ENCODE measurements around the gene TUBGCP4. TPM values are rescaled to one million over a fixed set of nuclear protein-coding genes. Genes with fewer than 3 reads are reported as not detected.
A peak's percentile ranks its signal among the peaks of the same experiment; 100 is the strongest.

The TUBGCP4 gene
- polyA plus RNA-seq, 3 donors = 4.7 to 7.6 (median 6.1) TPM

DNA sequence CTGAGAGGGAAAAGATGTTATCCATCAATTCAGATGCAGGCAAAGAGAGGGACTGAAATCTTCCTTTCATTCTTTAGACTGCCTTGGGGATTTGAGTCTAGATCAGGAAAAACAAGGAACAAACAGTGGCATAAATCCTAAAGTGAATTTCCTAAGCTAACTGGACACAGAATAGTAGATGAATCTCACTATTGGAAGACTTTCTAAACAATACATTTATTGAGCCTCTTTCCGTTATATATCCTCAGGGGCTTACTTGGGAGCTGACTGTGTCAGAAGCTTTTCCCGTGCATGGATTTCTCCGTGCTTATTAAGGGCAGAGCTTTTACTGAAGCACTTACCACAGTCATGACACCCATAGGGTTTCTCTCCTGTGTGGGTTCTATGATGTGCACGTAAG, 10.1 kb upstream of the TUBGCP4 start:
- Histone ChIP-seq H3K27me3 (ENCODE audit: control insufficient read depth in 2 of 2, insufficient read depth in 2 of 2, low read length in 2 of 2) (no peaks in the 10 kb centered on the region), H3K27ac (ENCODE audit: low read depth in 1 of 2, low read length in 2 of 2) (no peak overlapping the region), H3K4me1 (ENCODE audit: control insufficient read depth in 1 of 2, insufficient read depth in 2 of 2, low read length in 2 of 2) (no peaks in the 10 kb centered on the region), H3K4me3 (replicated peaks in 1 of 3; ENCODE audit: low read depth in 2 of 3, low read length in 3 of 3) (peak overlapping the region in 1 of 3 experiments; percentile 40), H3K79me2 (ENCODE audit: insufficient read depth, low read length) (peaks cover 5% of the 10 kb centered on the region), H3K9ac (ENCODE audit: insufficient read depth, low read length, poor library complexity, severe bottlenecking) (no peak overlapping the region), H3K4me2 (replicated peaks; ENCODE audit: extremely low read depth, low read length, poor library complexity, severe bottlenecking) (no peak overlapping the region), H3K36me3 (replicated peaks in 1 of 2; ENCODE audit: control insufficient read depth in 1 of 2, insufficient read depth in 2 of 2, low read length in 2 of 2) (peaks cover 40 to 63% of the 10 kb centered on the region in 2 donors), H3K9me3 (replicated peaks in 1 of 2; ENCODE audit: control insufficient read depth in 1 of 2, insufficient read depth in 1 of 2, low read length in 2 of 2) (peaks cover 28 to 46% of the 10 kb centered on the region in 2 donors), H2AFZ (ENCODE audit: insufficient read depth, low read depth, low read length, poor library complexity, severe bottlenecking) (no peak overlapping the region), H4K20me1 (ENCODE audit: insufficient read depth, low read length) (no peaks in the 10 kb centered on the region)
- H3K36me3 Mint-ChIP-seq = peaks cover 51 to 72% of the 10 kb centered on the region in 2 donors
- 67% methylated on average over 3 of the region's 4 CpGs for WGBS (ENCODE audit: insufficient coverage)
- intact Hi-C loops (cut with micrococcal nuclease) = no loop called here
- no peaks in the 10 kb centered on the region for H3K27me3 Mint-ChIP-seq (ENCODE audit: low read depth in 3 of 3)
- TF ChIP-seq, protein P1, sequence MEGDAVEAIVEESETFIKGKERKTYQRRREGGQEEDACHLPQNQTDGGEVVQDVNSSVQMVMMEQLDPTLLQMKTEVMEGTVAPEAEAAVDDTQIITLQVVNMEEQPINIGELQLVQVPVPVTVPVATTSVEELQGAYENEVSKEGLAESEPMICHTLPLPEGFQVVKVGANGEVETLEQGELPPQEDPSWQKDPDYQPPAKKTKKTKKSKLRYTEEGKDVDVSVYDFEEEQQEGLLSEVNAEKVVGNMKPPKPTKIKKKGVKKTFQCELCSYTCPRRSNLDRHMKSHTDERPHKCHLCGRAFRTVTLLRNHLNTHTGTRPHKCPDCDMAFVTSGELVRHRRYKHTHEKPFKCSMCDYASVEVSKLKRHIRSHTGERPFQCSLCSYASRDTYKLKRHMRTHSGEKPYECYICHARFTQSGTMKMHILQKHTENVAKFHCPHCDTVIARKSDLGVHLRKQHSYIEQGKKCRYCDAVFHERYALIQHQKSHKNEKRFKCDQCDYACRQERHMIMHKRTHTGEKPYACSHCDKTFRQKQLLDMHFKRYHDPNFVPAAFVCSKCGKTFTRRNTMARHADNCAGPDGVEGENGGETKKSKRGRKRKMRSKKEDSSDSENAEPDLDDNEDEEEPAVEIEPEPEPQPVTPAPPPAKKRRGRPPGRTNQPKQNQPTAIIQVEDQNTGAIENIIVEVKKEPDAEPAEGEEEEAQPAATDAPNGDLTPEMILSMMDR (IDR thresholded peaks at IDR 0.05) = no peak
- H3K27ac Mint-ChIP-seq = no peak overlapping the region
- H3K9me3 Mint-ChIP-seq = peaks cover 25 to 52% (median 44%) of the 10 kb centered on the region in 7 donors
- H3K4me3 Mint-ChIP-seq = no peak overlapping the region
- no peak for DNase-seq
- peaks cover 19% of the 10 kb centered on the region for H3K4me1 Mint-ChIP-seq

- Histone ChIP-seq H3K4me2 (replicated peaks; ENCODE audit: extremely low read depth, low read length, poor library complexity, severe bottlenecking) (no peak overlapping the region), H3K9me3 (replicated peaks in 1 of 2; ENCODE audit: control insufficient read depth in 1 of 2, insufficient read depth in 1 of 2, low read length in 2 of 2) (peaks cover 28 to 46% of the 10 kb centered on the region in 2 donors), H3K36me3 (replicated peaks in 1 of 2; ENCODE audit: control insufficient read depth in 1 of 2, insufficient read depth in 2 of 2, low read length in 2 of 2) (peaks cover 44 to 69% of the 10 kb centered on the region in 2 donors), H3K27me3 (ENCODE audit: control insufficient read depth in 2 of 2, insufficient read depth in 2 of 2, low read length in 2 of 2) (no peaks in the 10 kb centered on the region), H3K27ac (ENCODE audit: low read depth in 1 of 2, low read length in 2 of 2) (no peak overlapping the region), H2AFZ (ENCODE audit: insufficient read depth, low read depth, low read length, poor library complexity, severe bottlenecking) (no peak overlapping the region), H3K4me1 (ENCODE audit: control insufficient read depth in 1 of 2, insufficient read depth in 2 of 2, low read length in 2 of 2) (no peaks in the 10 kb centered on the region), H3K79me2 (ENCODE audit: insufficient read depth, low read length) (peaks cover 5% of the 10 kb centered on the region), H4K20me1 (ENCODE audit: insufficient read depth, low read length) (no peaks in the 10 kb centered on the region), H3K9ac (ENCODE audit: insufficient read depth, low read length, poor library complexity, severe bottlenecking) (no peak overlapping the region), H3K4me3 (replicated peaks in 1 of 3; ENCODE audit: low read depth in 2 of 3, low read length in 3 of 3) (peak overlapping the region in 1 of 3 experiments; percentile 40)
- intact Hi-C loops (cut with micrococcal nuclease) = no loop called here
- Mint-ChIP-seq H3K27me3 (ENCODE audit: low read depth in 3 of 3) (no peaks in the 10 kb centered on the region), H3K27ac (no peak overlapping the region), H3K36me3 (peaks cover 54 to 72% of the 10 kb centered on the region in 2 donors), H3K4me1 (peaks cover 25% of the 10 kb centered on the region), H3K4me3 (no peak overlapping the region), H3K9me3 (peaks cover 31 to 52% (median 45%) of the 10 kb centered on the region in 7 donors)
- WGBS (ENCODE audit: insufficient coverage) = 100% methylated on average over 1 of the region's 7 CpGs
- TF ChIP-seq, protein P1 (IDR thresholded peaks at IDR 0.05) = no peak
- DNase-seq = no peak
These were observed 9.5 kb upstream of the TUBGCP4 start for GRCh38 chr15:43361313-43361903.

Measured in CD14-positive monocyte (primary cell).